Heart right ventricle (tissue), 16 donors: ENCODE data around the gene KCNA5. TPM values are rescaled to one million over a fixed set of nuclear protein-coding genes. Genes with fewer than 3 reads are reported as not detected.

ENCODE experiments used
- ATAC-seq, 8 donors: fragments of 200-7000 bp; cut with Tn5 transposase; one replicate each; pipeline ENCODE4 v1.9.1; 2020; ENCODE audit warnings: mild to moderate bottlenecking in 8 of 8, moderate library complexity in 8 of 8, moderate number of reproducible peaks in 1 of 8
- DNase-seq, 2 donors: peaks; one replicate each; pipeline ENCODE4 v3.0.0-alpha.2; 2020
- H3K27ac ChIP-seq, 10 donors: fragments of 200-600 bp; sonication (generic) in 2 of 10; one replicate each; pipeline versions ENCODE4 v1.5.0 to v1.8.0; 2020 to 2022; ENCODE audit warnings: mild to moderate bottlenecking in 3 of 10
- H3K27me3 ChIP-seq, 7 donors: fragments of 200-600 bp; one replicate each; pipeline ENCODE4 v1.8.0; 2021 to 2022; ENCODE audit warnings: mild to moderate bottlenecking in 2 of 7
- H3K36me3 ChIP-seq, 9 donors: fragments of 200-600 bp; sonication (generic) in 1 of 9; one replicate each; pipeline versions ENCODE4 v1.5.0 to v1.8.0; 2020 to 2022; ENCODE audit warnings: mild to moderate bottlenecking in 2 of 9
- H3K4me1 ChIP-seq, 9 donors: fragments of 200-600 bp; sonication (generic) in 1 of 9; one replicate each; pipeline versions ENCODE4 v1.5.0 to v1.8.0; 2020 to 2022; ENCODE audit warnings: mild to moderate bottlenecking in 4 of 9
- H3K4me3 ChIP-seq, 10 donors: fragments of 200-600 bp; sonication (generic) in 2 of 10; one replicate each; pipeline versions ENCODE4 v1.5.0 to v1.8.0; 2020 to 2022; ENCODE audit warnings: mild to moderate bottlenecking in 7 of 10, moderate library complexity in 2 of 10
- H3K9me3 ChIP-seq, 11 donors: fragments of 200-600 bp in 10 of 11; sonication (generic) in 2 of 11; one replicate each; pipeline versions ENCODE4 v1.5.0 to v1.8.0; 2013 to 2022; ENCODE audit warnings: mild to moderate bottlenecking in 2 of 11, control low read depth in 1 of 11, moderate library complexity in 1 of 11
- WGBS, 2 donors: extraction: QIAGEN DNeasy Blood & Tissue Kit; methylation state at CpG; one replicate each; pipeline ENCODE4 v1.1.7; 2013; ENCODE audit warnings: inconsistent platforms in 1 of 2; 5-methylcytosine and 5-hydroxymethylcytosine counted together
- intact Hi-C, 10 donors: fragments of 100-400 bp; cut with DNase I; formaldehyde crosslinking; loops; one replicate each; pipeline versions ENCODE4 v1.11.1 to v1.14.2; 2022
- polyA plus RNA-seq, 2 donors: library from polyadenylated mRNA; stranded (reverse); fragments of 200-250 nt; gene quantifications; one replicate each; pipeline ENCODE4 v1.2.3, GENCODE V29; 2013
- total RNA-seq, 10 donors: library from RNA; stranded (reverse); fragmentation: NEBNext Ultra II Directional in 3 of 10; extraction: Animal tissue kit (Norgen Biotek cat#: 25700) in 3 of 10; gene quantifications; one replicate each; pipeline versions ENCODE4 v1.2.1 to v1.2.4, GENCODE V29; 2021 to 2023
- TF ChIP-seq, protein P1 (sequence below), 9 donors: fragments of 200-600 bp; sonication (generic) in 2 of 9; IDR thresholded peaks; one replicate each; pipeline versions ENCODE4 v1.5.0 to v1.8.0; 2021 to 2022; ENCODE audit warnings: antibody characterized with exemption in 9 of 9, mild to moderate bottlenecking in 5 of 9, moderate library complexity in 1 of 9
- donor health status: Arrhythmogenic right ventricular cardiomyopathy.
- donor health status: ischemic (EF 13 %, LVEDD 7.1; RV severe dilation, severe dysfunction).
- donor health status: healthy with polysubstance abuse.
- donor health status: DM: no; HTN: yes; CAD: no.
- donor health status: DM: no; HTN: no; CAD: no.
- donor health status: ischemic (EF 25% LVEDD 6.9; RV normal size, moderate dysfunction).
- donor health status: ischemic (EF 25% LVEDD 5.7; RV mildly dilated, moderate dysfunction).
- donor health status: healthy.
- donor health status: DM: yes; HTN: yes; CAD: no.
- donor health status: Ischemic cardiomyopathy.
- donor health status: ischemic (EF 35%, LVEDD 5.7; RV mildly dilated, moderate dysfunction).
- donor health status: nonischemic (EF 11% LVEDD 7.7; RV severe dilation, severe dysfunction).
- donor health status: DM: yes; HTN: yes; CAD: no.
- donor health status: PGD.
- donor health status: ischemic (EF 29% LVEDD 5.4; RV normal size, mild dysfunction).
- donor health status: nonischemic (EF 23%, LVEDD 6.1; RV moderate dilation, normal function).

Gene KCNA5
- total and polyA plus RNA-seq, 12 donors = 1.4 to 5.8 (median 2.8) TPM

DNA sequence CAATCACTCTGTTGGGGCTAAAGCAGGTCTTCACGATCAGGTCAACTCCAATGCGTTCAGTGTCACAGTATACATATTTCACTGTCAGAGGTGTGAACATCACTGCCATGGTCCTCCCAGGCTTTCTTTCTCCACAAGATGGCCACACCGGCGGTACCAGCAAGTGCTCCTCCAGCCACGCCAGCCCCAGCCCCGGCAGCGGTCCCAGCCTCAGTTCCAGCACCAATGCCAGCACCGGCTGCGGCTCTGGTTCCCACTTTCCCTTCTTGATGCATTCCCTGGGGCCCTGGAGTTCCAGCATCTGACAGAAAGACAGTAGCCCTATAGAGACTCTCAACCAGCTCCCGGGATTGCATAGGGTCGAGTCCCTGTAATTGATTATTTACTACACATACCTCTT, 10.9 kb upstream of the KCNA5 start:
- H3K27ac ChIP-seq = no peak overlapping the region
- peaks cover 0 to 5% (median 0%) of the 10 kb centered on the region in 11 donors for H3K9me3 ChIP-seq
- WGBS, 2 donors = 95% methylated on average over 11 of the region's 11 CpGs
- H3K36me3 ChIP-seq = no peaks in the 10 kb centered on the region
- H3K4me1 ChIP-seq = peaks cover 2 to 26% (median 19%) of the 10 kb centered on the region in 9 donors
- TF ChIP-seq, protein P1, sequence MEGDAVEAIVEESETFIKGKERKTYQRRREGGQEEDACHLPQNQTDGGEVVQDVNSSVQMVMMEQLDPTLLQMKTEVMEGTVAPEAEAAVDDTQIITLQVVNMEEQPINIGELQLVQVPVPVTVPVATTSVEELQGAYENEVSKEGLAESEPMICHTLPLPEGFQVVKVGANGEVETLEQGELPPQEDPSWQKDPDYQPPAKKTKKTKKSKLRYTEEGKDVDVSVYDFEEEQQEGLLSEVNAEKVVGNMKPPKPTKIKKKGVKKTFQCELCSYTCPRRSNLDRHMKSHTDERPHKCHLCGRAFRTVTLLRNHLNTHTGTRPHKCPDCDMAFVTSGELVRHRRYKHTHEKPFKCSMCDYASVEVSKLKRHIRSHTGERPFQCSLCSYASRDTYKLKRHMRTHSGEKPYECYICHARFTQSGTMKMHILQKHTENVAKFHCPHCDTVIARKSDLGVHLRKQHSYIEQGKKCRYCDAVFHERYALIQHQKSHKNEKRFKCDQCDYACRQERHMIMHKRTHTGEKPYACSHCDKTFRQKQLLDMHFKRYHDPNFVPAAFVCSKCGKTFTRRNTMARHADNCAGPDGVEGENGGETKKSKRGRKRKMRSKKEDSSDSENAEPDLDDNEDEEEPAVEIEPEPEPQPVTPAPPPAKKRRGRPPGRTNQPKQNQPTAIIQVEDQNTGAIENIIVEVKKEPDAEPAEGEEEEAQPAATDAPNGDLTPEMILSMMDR (IDR thresholded peaks at IDR 0.05) = no peak
- DNase-seq (no peak), ATAC-seq (no peak)
- no peak overlapping the region for H3K4me3 ChIP-seq
- intact Hi-C loops = no loop called here
- H3K27me3 ChIP-seq = no peaks in the 10 kb centered on the region

DNA sequence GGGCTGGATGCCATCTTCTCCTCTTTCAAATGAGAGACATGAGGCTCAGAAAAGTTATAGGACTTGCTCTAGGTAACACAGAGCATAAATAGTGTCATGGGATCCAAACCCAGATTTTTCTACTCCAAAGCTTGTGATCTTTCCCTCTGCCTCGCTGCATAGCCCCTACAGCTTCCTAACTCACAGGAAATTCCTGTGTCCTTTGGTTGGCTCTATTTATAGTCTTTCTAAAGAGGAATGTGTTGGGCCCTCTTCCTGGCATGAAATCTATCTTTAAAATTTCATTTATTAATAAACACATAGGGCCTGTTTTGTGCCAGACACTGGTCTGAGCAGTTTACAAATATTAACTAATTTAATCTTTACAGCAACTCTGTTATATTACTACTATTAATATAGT, 9.8 kb upstream of the KCNA5 start:
- Histone ChIP-seq H3K36me3 (no peaks in the 10 kb centered on the region), H3K27ac (peak overlapping the region in 5 of 10 donors; percentile 5 to 52 (median 41)), H3K27me3 (no peaks in the 10 kb centered on the region), H3K4me1 (peaks cover 2 to 31% (median 25%) of the 10 kb centered on the region in 9 donors), H3K4me3 (no peak overlapping the region), H3K9me3 (peaks cover 0 to 5% (median 0%) of the 10 kb centered on the region in 11 donors)
- ATAC-seq = peak in 2 of 8 donors; percentile 38 to 61
- no peak for DNase-seq
- WGBS, 2 donors = 26 to 27% methylated on average over 1 of the region's 1 CpG
- intact Hi-C loops = no loop called here
- TF ChIP-seq, protein P1 (IDR thresholded peaks at IDR 0.05) = no peak

DNA sequence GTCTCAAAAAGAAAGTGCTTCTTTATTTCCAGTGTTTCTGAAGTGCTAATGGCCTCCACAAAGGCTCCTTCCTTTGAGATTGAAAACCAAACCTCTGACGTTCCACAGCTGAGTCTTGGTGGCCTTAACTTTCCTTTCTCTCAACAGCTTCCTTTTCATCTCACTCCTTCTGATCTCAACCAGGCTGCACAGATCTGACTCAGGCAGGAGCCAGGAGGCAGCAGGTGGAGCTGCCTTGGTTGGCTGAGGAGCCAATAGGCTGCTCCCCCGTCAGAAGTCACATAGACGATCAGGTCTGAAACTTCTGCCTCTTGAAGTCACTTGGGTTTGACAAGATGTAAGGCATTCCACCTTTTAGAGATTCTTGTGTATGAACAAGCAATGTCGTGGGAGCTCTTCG, 9.1 kb upstream of the KCNA5 start:
- DNase-seq (no peak), ATAC-seq (peak in 1 of 8 donors; percentile 14)
- Histone ChIP-seq H3K9me3 (peaks cover 0 to 5% (median 0%) of the 10 kb centered on the region in 11 donors), H3K27ac (peak overlapping the region in 3 of 10 donors; percentile 41 to 52 (median 50)), H3K36me3 (no peaks in the 10 kb centered on the region), H3K4me1 (peaks cover 2 to 37% (median 25%) of the 10 kb centered on the region in 9 donors), H3K27me3 (no peaks in the 10 kb centered on the region), H3K4me3 (no peak overlapping the region)
- WGBS, 2 donors = 50 to 55% methylated on average over 5 of the region's 5 CpGs
- TF ChIP-seq, protein P1 (IDR thresholded peaks at IDR 0.05) = no peak
- intact Hi-C loops = no loop called here

DNA sequence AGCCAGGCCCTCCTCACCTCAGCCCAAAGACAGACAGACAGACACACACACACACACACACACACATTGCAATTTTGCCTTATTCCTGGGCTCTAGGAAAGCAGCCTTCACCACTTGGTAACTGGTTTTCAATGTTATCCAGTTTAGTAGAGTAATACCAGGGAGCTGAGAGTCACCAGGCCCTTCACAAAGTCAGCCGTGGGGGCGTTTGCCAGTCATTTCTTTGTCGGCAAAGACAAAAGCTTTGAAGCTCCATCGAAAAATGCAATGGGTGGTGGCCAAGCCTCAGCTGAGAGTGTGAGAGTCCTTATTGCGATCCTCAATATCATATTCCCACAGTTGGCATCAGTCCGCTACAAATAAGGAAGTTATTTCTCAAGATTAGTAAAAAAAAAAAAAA, 8.1 kb upstream of the KCNA5 start:
- Histone ChIP-seq H3K36me3 (no peaks in the 10 kb centered on the region), H3K9me3 (peaks cover 0 to 5% (median 0%) of the 10 kb centered on the region in 11 donors), H3K27me3 (peaks cover 0 to 2% (median 0%) of the 10 kb centered on the region in 7 donors), H3K4me3 (no peak overlapping the region), H3K4me1 (peaks cover 2 to 47% (median 25%) of the 10 kb centered on the region in 9 donors), H3K27ac (no peak overlapping the region)
- TF ChIP-seq, protein P1 (IDR thresholded peaks at IDR 0.05) = no peak
- WGBS, 2 donors = 82% methylated on average over 6 of the region's 6 CpGs
- ATAC-seq (no peak), DNase-seq (no peak)
- intact Hi-C loops = no loop called here
